Glutamatergic neuron (in vitro differentiated cells): Measurements from ENCODE around the gene SLC25A17. TPM values are rescaled to one million over a fixed set of nuclear protein-coding genes. Genes with fewer than 3 reads are reported as not detected.
"Not testable (repeated sequence)": the region's sequence is repeated elsewhere in the genome, so short reads cannot be mapped to it uniquely, and the experiment has no call there.

Experiments
- DNase-seq: peaks from one replicate; pipeline ENCODE4 v3.0.0; 2022
- H3K27ac Mint-ChIP-seq: one replicate; pipeline ENCODE4 v1.8.0; 2020; ENCODE audit warnings: mild to moderate bottlenecking, mixed read lengths, inconsistent platforms; ENCODE audit not compliant: unreplicated experiment
- H3K27me3 Mint-ChIP-seq: one replicate; pipeline ENCODE4 v1.8.0; 2020; ENCODE audit warnings: mild to moderate bottlenecking, moderate library complexity, mixed read lengths, inconsistent platforms; ENCODE audit not compliant: unreplicated experiment
- H3K36me3 Mint-ChIP-seq: one replicate; pipeline ENCODE4 v1.8.0; 2020; ENCODE audit warnings: mild to moderate bottlenecking, mixed read lengths, inconsistent platforms; ENCODE audit not compliant: unreplicated experiment
- H3K4me1 Mint-ChIP-seq: one replicate; pipeline ENCODE4 v1.8.0; 2020; ENCODE audit warnings: mild to moderate bottlenecking, low read depth, mixed read lengths, inconsistent platforms; ENCODE audit not compliant: unreplicated experiment
- H3K4me3 Mint-ChIP-seq: one replicate; pipeline ENCODE4 v1.8.0; 2020; ENCODE audit warnings: mild to moderate bottlenecking, mixed read lengths, inconsistent platforms; ENCODE audit not compliant: unreplicated experiment
- H3K9me3 Mint-ChIP-seq: one replicate; pipeline ENCODE4 v1.8.0; 2020; ENCODE audit warnings: mild to moderate bottlenecking, moderate library complexity, mixed read lengths, inconsistent platforms; ENCODE audit not compliant: unreplicated experiment
- CTCF ChIP-seq: fragments of 200-600 bp; sonication (generic); IDR thresholded peaks from one replicate; pipeline ENCODE4 v1.5.0; 2021; ENCODE audit not compliant: partially characterized antibody, unreplicated experiment
- total RNA-seq: library from RNA; stranded (reverse); fragmentation: NEBNext Ultra II Directional; extraction: Animal tissue kit (Norgen Biotek cat#: 25700); gene quantifications from one replicate; pipeline ENCODE4 v1.2.1, GENCODE V29; 2021; ENCODE audit not compliant: unreplicated experiment

Gene SLC25A17
- total RNA-seq, 1 donor from 2014 or later: 18.3 TPM

GRCh38 chr22:40829131-40829530, 10.0 kb upstream of the SLC25A17 start:
- Mint-ChIP-seq H3K27ac (no peak overlapping the region), H3K9me3 (no peaks in the 10 kb centered on the region), H3K4me1 (no peaks in the 10 kb centered on the region), H3K36me3 (no peaks in the 10 kb centered on the region), H3K4me3 (no peak overlapping the region), H3K27me3 (no peaks in the 10 kb centered on the region)
- no peak for DNase-seq
- TF ChIP-seq CTCF: no peak

DNA sequence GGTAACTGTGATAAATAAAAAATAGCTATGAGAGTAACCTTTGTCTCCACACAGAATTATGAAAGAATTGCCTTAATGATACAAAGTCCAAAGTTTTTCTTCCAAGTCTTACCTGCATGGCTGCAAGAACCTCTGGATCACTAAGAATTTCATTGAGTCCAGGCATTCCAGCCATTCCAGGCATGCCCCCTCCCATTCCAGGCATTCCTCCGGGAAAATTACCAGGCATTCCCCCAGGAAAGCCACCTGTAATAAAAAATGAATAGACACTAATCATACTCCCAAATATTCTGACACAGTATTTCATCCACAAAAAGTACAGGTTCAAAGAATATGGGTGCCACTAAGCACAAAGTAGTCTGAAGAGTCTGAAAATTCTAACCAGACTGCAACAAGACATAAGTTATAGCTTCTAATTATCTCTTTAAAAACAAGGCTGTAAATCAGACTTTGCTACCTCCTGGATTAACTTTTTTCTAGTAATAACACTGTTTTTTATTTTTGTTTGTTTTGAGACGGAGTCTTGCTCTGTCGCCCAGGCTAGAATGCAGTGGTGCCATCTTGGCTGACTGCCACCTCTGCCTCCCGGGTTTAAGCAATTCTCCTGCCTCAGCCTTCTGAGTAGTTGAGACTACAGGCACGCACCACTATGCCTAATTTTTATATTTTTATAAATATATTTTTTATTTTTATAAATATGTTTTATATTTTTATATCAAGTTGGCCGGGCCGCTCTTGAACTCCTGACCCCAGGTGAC, 8.0 kb upstream of the SLC25A17 start:
- Mint-ChIP-seq H3K27ac (no peak overlapping the region), H3K4me1 (no peaks in the 10 kb centered on the region), H3K4me3 (no peak overlapping the region), H3K36me3 (no peaks in the 10 kb centered on the region), H3K27me3 (no peaks in the 10 kb centered on the region), H3K9me3 (no peaks in the 10 kb centered on the region)
- no peak for TF ChIP-seq CTCF
- DNase-seq: no peak

GRCh38 chr22:40826292-40826691, 7.1 kb upstream of the SLC25A17 start:
- H3K36me3 Mint-ChIP-seq, H3K27me3 Mint-ChIP-seq, H3K9me3 Mint-ChIP-seq, DNase-seq, H3K27ac Mint-ChIP-seq, H3K4me1 Mint-ChIP-seq, H3K4me3 Mint-ChIP-seq: not testable (repeated sequence)

DNA sequence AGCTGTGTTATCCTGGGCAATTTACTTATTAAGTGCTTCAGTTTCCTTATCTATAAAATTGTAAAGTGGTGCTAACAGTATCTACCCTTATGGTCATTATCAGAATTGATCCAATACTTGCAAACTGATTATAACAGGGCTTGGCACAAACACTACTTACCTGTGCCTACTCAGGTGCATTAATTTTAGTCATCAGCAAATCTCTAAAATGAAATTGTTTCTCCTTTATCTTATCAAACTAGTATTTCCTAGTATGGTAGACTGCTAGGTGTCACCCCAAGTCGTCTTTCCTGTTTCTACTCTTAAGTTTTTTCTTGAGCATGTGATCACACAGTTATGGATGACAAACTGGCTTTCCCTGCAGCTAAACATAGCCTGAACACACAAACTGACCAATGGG, 4.3 kb upstream of the SLC25A17 start:
- H3K4me3 Mint-ChIP-seq: no peak overlapping the region
- TF ChIP-seq CTCF: no peak
- peaks cover 2% of the 10 kb centered on the region for H3K4me1 Mint-ChIP-seq
- no peak overlapping the region for H3K27ac Mint-ChIP-seq
- H3K9me3 Mint-ChIP-seq: no peaks in the 10 kb centered on the region
- no peak for DNase-seq
- H3K27me3 Mint-ChIP-seq: no peaks in the 10 kb centered on the region
- no peaks in the 10 kb centered on the region for H3K36me3 Mint-ChIP-seq

DNA sequence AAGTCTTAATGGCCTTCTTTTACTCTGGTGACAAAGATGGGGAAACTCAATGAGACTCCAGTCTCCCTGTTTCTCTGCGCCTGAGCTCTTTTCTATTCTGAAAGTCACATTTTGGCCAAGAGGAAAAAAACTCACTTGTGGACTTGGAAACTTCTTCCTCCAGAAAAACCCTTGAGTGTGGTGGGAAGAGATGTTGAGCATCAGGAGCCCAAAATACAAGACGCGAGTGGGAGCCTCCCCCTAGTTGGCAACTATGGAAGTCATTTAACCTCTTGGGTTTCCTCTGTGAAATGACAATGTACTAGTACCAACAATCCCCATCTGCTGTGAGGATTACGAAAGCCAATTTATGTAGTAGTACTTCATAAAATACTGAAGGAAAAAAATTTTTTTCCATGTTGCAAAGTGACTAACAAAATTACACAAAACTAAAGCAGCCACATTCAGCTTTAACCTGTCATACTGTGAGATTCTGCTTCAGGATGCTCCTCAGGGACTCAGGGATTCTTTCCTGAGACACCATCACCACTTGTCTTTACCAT, 524 bp upstream of the SLC25A17 start:
- Mint-ChIP-seq H3K9me3 (no peaks in the 10 kb centered on the region), H3K27ac (peak overlapping the region; percentile 28)
- no peak for TF ChIP-seq CTCF

More for the DNA sequence above, 524 bp upstream of the SLC25A17 start:
- DNase-seq: no peak
- H3K27me3 Mint-ChIP-seq: peaks cover 4% of the 10 kb centered on the region
- no peaks in the 10 kb centered on the region for H3K36me3 Mint-ChIP-seq
- H3K4me3 Mint-ChIP-seq: peak overlapping the region; percentile 83
- H3K4me1 Mint-ChIP-seq: peaks cover 2% of the 10 kb centered on the region
